Fibroblast of gingiva (primary cell): Measurements from ENCODE around the gene CYP4B1.
"Not testable (repeated sequence)": the region's sequence is repeated elsewhere in the genome, so short reads cannot be mapped to it uniquely, and the experiment has no call there.

Source experiments
- DNase-seq: peaks from one replicate; pipeline ENCODE4 v3.0.0-alpha.2; 2011; ENCODE audit warnings: low read depth

The CYP4B1 gene

DNA sequence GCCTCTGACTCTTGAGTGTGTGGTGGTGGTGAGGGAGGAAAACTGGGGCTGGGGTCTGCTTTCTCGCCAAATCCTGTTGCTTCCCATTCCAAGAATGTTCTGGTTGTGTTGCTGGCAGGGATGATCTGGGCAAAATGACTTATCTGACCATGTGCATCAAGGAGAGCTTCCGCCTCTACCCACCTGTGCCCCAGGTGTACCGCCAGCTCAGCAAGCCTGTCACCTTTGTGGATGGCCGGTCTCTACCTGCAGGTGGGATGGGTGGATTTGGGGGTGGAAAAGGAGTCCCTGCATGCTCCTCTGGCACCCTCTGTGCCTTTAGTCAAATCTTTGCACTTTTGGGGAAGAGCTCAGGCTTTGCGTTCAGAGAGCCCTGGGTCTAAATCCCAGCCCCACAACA is 18.1 kb downstream of the CYP4B1 start:
- DNase-seq: no peak

DNA sequence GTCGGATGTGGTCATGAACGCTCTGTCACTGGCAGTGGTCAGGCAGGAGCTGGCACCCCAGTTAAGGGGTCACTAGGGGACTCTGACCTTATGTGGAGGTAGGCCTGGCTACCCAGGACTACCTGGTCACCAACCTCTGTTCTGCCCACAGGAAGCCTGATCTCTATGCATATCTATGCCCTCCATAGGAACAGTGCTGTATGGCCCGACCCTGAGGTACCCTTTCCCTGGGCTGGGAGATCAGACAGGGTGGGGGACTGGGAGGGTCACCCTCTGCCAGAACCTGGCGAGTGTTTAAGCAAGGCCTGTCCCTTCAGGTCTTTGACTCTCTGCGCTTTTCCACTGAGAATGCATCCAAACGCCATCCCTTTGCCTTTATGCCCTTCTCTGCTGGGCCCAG is 19.0 kb downstream of the CYP4B1 start:
- no peak for DNase-seq

DNA sequence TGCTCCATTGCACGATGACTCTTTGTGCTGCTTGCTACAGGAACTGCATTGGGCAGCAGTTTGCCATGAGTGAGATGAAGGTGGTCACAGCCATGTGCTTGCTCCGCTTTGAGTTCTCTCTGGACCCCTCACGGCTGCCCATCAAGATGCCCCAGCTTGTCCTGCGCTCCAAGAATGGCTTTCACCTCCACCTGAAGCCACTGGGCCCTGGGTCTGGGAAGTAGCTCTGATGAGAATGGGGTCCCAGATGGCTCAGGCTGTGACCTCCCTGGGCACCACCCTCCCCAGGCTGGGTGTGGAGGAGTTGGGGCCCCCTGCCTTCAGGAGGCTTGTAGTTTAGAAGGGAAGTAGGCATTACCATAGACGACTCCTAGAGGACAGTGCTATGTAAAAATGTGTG is 19.7 kb downstream of the CYP4B1 start:
- DNase-seq: no peak

DNA sequence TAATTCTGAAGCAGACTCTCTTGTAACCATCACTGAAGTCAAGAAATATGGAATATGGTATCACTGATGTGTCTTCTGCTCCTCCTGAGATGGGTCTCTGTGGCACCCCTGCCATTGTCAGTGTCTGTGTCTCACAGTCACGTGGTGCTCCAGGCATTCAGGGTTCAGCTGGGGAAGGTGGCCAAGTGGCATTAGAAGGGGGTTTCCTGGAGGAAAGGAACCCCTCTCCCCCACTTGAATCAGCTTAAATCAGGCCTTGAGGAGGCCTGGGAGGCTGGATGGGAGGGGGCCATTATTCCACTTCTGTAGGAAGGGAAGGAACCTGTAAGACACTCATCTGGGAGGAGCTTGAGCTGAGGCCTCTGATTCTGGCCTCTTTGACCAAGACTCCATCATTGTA is 20.5 kb downstream of the CYP4B1 start:
- no peak for DNase-seq

DNA sequence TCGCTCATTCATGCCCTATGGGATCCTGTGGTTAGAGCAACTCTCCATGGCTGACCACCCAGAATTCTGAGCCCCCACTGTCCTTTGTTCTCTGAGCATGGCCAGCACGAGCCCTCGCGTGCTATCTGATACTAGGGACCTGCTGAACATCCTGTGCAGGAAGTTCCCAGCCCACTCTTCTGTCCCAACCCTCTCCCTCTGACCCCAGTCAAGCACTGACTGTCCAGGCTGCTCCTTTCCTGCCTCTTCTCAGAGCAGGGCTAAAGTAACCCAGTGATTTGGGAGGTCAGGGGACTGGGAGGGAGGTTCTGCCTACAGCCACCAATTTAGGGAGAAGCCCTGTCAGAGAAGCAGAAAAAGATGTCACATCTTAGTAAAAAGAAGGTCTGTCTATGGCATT is 21.2 kb downstream of the CYP4B1 start:
- no peak for DNase-seq

DNA sequence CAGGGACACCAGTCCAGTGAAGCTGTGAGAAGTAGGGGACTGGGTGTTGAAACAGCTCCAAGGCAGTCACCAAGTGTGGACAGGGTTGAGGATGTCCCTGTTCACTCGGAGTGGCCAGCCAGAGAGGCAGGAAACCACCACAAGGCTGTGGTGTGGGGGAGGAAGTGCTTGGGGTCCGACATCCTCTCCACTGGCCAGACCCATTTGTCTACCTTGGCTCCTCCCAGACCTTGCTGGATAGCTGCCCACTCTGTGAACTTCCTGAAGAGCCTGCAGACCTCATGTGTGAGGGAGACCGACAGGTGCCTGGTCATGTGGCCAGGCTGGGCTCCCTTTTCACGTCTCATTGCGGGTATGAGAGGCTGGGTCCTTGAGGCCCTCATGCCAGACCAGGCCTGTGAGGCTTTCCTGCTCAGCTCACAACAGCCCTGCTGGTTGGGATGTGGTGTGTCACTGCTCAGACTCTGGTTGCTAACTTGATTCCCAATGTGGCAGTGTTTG is 21.8 kb downstream of the CYP4B1 start:
- no peak for DNase-seq

DNA sequence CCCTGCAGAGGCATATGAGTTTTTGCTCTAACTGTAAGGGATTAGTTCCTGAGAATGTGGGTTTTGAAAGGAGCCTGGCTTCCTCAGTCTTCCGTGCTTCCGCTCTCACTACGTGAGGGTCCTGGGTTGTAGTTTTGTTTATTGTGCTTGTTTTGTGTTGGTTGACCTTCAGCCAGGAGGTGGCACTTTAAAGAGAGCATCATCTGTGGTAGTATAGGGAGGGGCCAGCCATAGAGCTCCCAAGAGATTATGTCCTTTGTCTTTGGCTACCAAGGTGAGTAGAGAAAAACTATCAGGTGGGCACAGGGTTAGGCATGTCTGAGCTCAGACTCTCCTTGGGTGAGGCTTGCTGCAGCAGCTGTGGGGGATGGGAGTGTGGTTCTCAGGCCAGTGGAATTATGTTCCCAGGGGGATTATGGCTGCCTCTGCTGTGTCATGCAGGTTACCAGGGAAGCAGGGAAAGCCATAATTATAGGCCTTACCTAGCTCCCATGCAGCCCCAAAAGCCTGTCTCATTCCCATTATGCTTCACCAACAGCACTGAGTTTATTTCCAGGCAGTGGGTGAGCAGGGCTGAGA is 23.5 kb downstream of the CYP4B1 start:
- no peak for DNase-seq

DNA sequence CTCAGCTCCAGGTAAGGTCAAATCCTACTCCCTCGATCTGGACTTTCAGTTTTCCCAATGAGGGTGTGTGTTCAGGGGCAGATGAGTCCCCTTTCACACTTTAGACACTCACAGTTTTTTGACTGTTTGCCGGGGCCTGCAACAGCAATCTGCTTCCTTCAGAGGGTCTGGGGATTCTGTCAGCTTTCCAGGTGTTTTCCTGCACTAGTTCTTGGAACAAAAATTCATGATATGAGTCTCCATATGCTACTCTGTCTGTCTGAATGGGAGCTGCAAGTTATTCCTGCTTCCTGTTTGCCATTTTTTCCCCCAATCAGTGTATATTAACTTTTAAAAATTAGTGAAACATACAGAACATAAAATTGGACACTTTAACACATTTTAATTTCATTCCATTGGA is 24.3 kb downstream of the CYP4B1 start:
- no peak for DNase-seq

DNA sequence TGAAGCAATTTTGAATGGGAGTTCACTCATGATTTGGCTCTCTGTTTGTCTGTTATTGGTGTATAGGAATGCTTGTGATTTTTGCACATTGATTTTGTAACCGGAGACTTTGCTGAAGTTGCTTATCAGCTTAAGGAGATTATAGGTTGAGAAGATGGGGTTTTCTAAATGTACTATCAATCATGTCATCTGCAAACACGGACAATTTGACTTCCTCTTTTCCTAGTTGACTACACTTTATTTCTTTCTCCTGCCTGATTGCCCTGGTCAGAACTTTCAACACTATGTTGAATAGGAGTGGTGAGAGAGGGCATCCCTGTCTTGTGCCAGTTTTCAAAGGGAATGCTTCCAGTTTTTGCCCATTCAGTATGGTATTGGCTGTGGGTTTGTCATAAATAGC is 28.0 kb downstream of the CYP4B1 start:
- DNase-seq: not testable (repeated sequence)

DNA sequence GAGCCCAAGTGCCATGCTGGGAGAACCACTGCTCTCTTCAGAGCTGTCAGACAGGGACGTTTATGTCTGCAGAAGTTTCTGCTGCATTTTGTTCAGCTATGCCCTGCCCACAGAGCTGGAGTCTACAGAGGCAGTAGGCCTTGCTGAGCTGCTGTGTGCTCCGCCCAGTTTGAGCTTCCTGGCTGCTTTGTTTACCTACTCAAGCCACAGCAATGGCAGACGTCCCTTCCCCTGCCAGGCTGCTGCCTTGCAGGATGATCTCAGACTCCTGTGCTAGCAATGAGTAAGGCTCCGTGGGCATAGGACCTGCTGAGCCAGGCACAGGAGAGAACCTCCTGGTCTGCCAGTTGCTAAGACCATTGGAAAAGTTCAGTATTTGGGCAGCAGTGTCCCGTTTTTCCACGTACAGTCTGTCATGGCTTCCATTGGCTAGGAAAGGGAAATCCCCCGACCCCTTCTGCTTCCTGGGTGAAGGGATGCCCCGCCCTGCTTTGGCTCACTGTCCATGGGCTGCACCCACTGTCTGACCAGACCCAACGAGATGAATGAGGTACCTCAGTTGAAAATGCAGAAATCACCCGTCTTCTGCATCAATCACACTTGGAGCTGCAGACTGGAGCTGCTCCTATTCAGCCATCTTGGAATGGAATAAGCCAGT is 31.9 kb downstream of the CYP4B1 start:
- no peak for DNase-seq

DNA sequence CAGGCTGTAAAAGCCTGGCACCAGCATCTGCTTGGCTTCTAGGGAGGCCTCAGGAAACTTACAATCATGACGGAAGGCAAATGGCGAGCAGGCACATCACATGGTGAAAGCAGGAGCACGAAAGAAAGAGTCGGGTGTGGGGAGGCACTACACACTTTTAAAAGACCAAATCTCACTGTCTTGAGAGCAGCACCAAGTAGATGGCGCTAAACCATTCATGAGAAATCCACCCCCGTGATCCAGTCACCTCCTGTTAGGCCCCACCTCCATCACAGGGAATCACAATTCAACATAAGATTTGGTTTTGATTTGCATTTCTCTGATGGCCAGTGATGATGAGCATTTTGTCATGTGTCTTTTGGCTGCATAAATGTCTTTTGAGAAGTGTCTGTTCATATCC is 36.6 kb downstream of the CYP4B1 start:
- not testable (repeated sequence) for DNase-seq

DNA sequence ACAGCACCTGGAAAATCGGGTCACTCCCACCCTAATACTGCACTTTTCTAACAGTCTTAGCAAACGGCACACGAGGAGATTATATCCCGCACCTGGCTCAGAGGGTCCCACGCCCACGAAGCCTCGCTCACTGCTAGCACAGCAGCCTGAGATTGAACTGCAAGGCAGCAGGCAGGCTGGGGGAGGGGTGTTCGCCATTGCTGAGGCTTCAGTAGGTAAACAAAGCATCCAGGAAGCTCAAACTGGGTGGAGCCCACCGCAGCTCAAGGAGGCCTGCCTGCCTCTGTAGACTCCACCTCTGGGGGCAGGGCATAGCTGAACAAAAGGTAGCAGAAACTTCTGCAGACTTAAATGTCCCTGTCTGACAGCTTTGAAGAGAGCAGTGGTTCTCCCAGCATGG is 47.5 kb downstream of the CYP4B1 start:
- not testable (repeated sequence) for DNase-seq

DNA sequence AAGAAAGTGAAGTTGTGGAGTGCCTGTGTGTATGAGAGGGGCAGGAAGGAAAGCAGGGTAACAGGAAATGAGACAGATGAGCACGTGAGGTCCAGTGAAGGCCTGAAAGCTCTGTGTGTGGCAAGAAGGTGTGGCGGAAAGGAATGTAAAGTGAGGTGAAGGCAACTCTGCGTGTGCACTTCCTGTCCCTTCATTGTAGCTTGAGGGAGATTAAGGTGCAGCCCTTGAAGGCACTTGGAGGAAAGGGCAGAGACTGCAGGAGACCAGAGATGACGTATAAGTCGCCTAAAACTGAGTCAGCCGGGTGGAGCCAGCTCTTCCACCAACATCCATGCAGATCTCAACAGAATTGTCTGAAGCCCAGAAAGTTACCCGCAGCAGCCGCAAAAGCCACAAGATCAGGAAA is 58.8 kb downstream of the CYP4B1 start:
- not testable (repeated sequence) for DNase-seq

DNA sequence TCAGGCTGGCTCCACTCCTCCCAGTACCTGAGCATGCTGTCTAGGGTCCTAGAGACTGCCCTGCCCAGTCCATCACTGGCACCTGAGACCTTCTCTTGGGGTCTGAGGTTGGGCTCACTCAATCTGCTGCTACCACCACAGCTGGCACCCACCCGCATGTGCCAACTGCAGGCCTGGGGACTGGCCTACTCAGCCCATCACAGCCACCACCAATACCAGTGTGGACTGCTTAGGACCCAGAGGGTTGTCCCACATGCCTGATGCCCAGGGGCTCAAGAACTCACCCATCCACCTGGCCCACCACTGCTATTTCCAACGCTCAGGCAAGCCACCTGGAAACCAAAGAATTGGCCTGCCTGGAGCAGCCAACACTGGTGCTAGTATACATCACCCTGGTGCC is 63.5 kb downstream of the CYP4B1 start:
- no peak for DNase-seq
